Body of pancreas (tissue), 4 donors: ENCODE results near the gene ZCCHC2. TPM values are rescaled to one million over a fixed set of nuclear protein-coding genes. Genes with fewer than 3 reads are reported as not detected.

Source experiments
- ATAC-seq: fragments of 150-250 bp; one replicate; pipeline ENCODE4 v1.9.1; 2016
- DNase-seq, 4 donors: peaks; one replicate each; pipeline ENCODE4 v3.0.0-alpha.2; 2019
- H3K27ac ChIP-seq, 4 donors: fragments of 200-600 bp; sonication (generic); 1 replicate in 3 of 4; 2 replicates in 1 of 4; pipeline versions ENCODE4 v1.5.1 to v1.6.1; 2016 to 2019; ENCODE audit warnings: mild to moderate bottlenecking in 1 of 4, mixed read lengths in 1 of 4, moderate library complexity in 1 of 4
- H3K27me3 ChIP-seq, 2 donors: fragments of 200-600 bp; sonication (generic); one replicate each; pipeline ENCODE4 v1.6.0; 2016; ENCODE audit warnings: mild to moderate bottlenecking in 1 of 2
- H3K36me3 ChIP-seq, 2 donors: fragments of 200-600 bp; sonication (generic); replicated peaks in 1 of 2; 2 replicates each; pipeline ENCODE4 v1.5.1; 2016; ENCODE audit warnings: low read depth in 2 of 2; ENCODE audit not compliant: insufficient read depth in 1 of 2
- H3K4me1 ChIP-seq: fragments of 200-600 bp; sonication (generic); one replicate; pipeline ENCODE4 v1.6.0; 2016
- H3K4me3 ChIP-seq, 2 donors: fragments of 200-600 bp; sonication (generic); 1 replicate in 1 of 2; 2 replicates in 1 of 2; pipeline ENCODE4 v1.5.1; 2016 to 2019
- H3K9me3 ChIP-seq, 3 donors: fragments of 200-600 bp; sonication (generic); 1 replicate in 2 of 3; 2 replicates in 1 of 3; pipeline ENCODE4 v1.5.1; 2016
- POLR2A ChIP-seq, 3 donors: fragments of 450-650 bp; IDR thresholded peaks; one replicate each; pipeline ENCODE4 v1.6.1; 2016; ENCODE audit warnings: antibody characterized with exemption in 3 of 3, mild to moderate bottlenecking in 2 of 3
- WGBS, 2 donors: methylation state at CpG; one replicate each; pipeline ENCODE4 v1.1.5; 2017; 5-methylcytosine and 5-hydroxymethylcytosine counted together
- intact Hi-C: fragments of 100-400 bp; cut with DNase I; formaldehyde crosslinking; loops from one replicate; pipeline ENCODE4 v1.15.1; 2023
- total RNA-seq, 2 donors: library from RNA; depleted of rRNA; stranded (reverse); fragments of >200 nt; gene quantifications; one replicate each; pipeline ENCODE4 v1.1.0, GENCODE V29; 2016
- TF ChIP-seq, protein P1 (sequence below), 7 experiments: fragments of 450-650 bp in 4 of 7; fragments of 200-600 bp in 3 of 7; sonication (generic) in 3 of 7; IDR thresholded peaks; one replicate each; pipeline ENCODE4 v1.5.1; 2016 to 2019; ENCODE audit warnings: antibody characterized with exemption in 7 of 7

The ZCCHC2 gene
- total RNA-seq, 2 donors from 2014 or later: 10.4 to 14.2 TPM

DNA sequence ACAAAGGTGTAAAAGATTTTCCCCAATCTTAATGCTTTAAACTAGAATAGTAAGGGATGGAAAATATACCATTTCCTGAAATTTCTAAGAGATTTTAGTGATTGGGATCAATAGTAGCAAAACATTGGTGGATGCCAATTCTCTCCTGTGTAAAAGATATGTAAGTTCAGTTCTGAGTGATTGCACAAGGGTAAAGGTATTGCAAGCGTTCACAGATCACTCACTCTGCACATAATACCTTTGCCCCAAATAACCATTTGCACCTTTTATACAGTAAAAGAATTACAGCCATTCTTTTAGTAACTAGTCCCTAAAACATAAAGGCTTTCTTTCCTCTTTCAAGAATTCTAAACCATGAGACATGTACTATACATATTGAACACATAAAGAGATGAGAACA, 13.0 kb upstream of the ZCCHC2 start:
- Histone ChIP-seq H3K4me3 (no peak overlapping the region), H3K27me3 (no peaks in the 10 kb centered on the region), H3K36me3 (no peaks in the 10 kb centered on the region), H3K27ac (no peak overlapping the region), H3K9me3 (no peaks in the 10 kb centered on the region), H3K4me1 (peaks cover 17% of the 10 kb centered on the region)
- TF ChIP-seq, protein P1, sequence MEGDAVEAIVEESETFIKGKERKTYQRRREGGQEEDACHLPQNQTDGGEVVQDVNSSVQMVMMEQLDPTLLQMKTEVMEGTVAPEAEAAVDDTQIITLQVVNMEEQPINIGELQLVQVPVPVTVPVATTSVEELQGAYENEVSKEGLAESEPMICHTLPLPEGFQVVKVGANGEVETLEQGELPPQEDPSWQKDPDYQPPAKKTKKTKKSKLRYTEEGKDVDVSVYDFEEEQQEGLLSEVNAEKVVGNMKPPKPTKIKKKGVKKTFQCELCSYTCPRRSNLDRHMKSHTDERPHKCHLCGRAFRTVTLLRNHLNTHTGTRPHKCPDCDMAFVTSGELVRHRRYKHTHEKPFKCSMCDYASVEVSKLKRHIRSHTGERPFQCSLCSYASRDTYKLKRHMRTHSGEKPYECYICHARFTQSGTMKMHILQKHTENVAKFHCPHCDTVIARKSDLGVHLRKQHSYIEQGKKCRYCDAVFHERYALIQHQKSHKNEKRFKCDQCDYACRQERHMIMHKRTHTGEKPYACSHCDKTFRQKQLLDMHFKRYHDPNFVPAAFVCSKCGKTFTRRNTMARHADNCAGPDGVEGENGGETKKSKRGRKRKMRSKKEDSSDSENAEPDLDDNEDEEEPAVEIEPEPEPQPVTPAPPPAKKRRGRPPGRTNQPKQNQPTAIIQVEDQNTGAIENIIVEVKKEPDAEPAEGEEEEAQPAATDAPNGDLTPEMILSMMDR (IDR thresholded peaks at IDR 0.05): no peak
- TF ChIP-seq POLR2A (IDR thresholded peaks at IDR 0.05): no peak
- ATAC-seq (no peak), DNase-seq (no peak)
- intact Hi-C loops: no loop called here
- 24 to 37% methylated on average over 1 of the region's 1 CpG for WGBS, 2 donors

DNA sequence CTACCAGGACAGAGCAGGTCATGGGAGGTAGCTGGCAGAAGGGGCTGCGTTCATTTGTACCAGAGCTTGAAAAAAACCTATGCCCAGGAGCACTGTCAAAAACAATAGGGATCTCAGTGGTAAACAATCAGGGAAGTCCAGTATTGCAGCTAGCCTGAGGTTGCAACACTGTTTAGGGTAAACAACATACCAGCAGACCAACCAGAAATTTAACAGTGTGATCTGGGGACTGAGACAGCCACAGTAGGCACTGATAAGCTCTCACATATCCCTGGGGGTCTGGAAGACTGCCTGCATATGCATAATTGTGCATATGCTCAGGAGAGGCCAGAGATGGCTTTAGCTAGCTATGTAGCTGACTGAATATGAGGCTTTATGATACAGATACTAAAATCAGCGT, 12.0 kb upstream of the ZCCHC2 start:
- no peaks in the 10 kb centered on the region for H3K36me3 ChIP-seq
- H3K27ac ChIP-seq: no peak overlapping the region
- no peak for DNase-seq
- TF ChIP-seq, protein P1 (IDR thresholded peaks at IDR 0.05): no peak
- no peak for TF ChIP-seq POLR2A (IDR thresholded peaks at IDR 0.05)
- no peaks in the 10 kb centered on the region for H3K9me3 ChIP-seq
- no peaks in the 10 kb centered on the region for H3K27me3 ChIP-seq
- intact Hi-C loops: no loop called here
- ATAC-seq: no peak
- no peak overlapping the region for H3K4me3 ChIP-seq
- peaks cover 14% of the 10 kb centered on the region for H3K4me1 ChIP-seq
- 93 to 96% methylated on average over 2 of the region's 2 CpGs for WGBS, 2 donors

DNA sequence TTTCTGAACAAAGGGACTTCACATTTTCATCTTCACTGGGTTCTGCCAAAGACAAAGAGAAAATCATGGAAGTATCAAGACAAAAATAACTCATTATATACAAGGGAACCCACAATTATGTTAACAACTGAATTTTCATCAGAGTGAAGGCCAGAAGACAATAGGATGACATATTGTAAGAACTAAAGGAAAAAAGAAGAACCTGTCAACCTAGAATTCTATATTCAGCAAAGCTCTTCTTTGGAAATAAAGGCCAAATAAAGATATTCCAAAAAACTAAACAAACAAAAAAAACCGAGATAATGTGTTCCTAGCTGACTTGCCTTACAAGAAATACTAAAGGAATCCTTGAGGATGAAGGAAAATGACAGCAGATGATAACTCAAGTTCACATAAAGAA, 10.3 kb upstream of the ZCCHC2 start:
- DNase-seq (no peak), ATAC-seq (no peak)
- no peak overlapping the region for H3K27ac ChIP-seq
- intact Hi-C loops: no loop called here
- H3K36me3 ChIP-seq: no peaks in the 10 kb centered on the region
- WGBS, 2 donors: 40 to 58% methylated on average over 1 of the region's 1 CpG
- H3K4me1 ChIP-seq: peaks cover 18% of the 10 kb centered on the region
- no peaks in the 10 kb centered on the region for H3K27me3 ChIP-seq
- no peaks in the 10 kb centered on the region for H3K9me3 ChIP-seq
- TF ChIP-seq, protein P1 (IDR thresholded peaks at IDR 0.05): no peak
- TF ChIP-seq POLR2A (IDR thresholded peaks at IDR 0.05): no peak
- no peak overlapping the region for H3K4me3 ChIP-seq

- H3K4me3 ChIP-seq: no peak overlapping the region
- intact Hi-C loops: no loop called here
- no peak overlapping the region for H3K27ac ChIP-seq
- no peaks in the 10 kb centered on the region for H3K27me3 ChIP-seq
- peaks cover 18% of the 10 kb centered on the region for H3K4me1 ChIP-seq
- ATAC-seq: no peak
- TF ChIP-seq POLR2A (IDR thresholded peaks at IDR 0.05): no peak
- TF ChIP-seq, protein P1 (IDR thresholded peaks at IDR 0.05): no peak
- no peaks in the 10 kb centered on the region for H3K36me3 ChIP-seq
- WGBS, 2 donors: 82 to 85% methylated on average over 2 of the region's 2 CpGs
- H3K9me3 ChIP-seq: no peaks in the 10 kb centered on the region
- DNase-seq: no peak
Observed at GRCh38 chr18:62512996-62513395, 9.8 kb upstream of the ZCCHC2 start.

- Histone ChIP-seq H3K36me3 (no peaks in the 10 kb centered on the region), H3K27me3 (no peaks in the 10 kb centered on the region), H3K9me3 (no peaks in the 10 kb centered on the region), H3K27ac (no peak overlapping the region), H3K4me3 (no peak overlapping the region), H3K4me1 (peaks cover 12% of the 10 kb centered on the region)
- intact Hi-C loops: no loop called here
- ATAC-seq (no peak), DNase-seq (no peak)
- TF ChIP-seq, protein P1 (IDR thresholded peaks at IDR 0.05): no peak
- no peak for TF ChIP-seq POLR2A (IDR thresholded peaks at IDR 0.05)
Observed at GRCh38 chr18:62514570-62514969, 8.3 kb upstream of the ZCCHC2 start.
